Loucy (cell line): ENCODE results near the gene C12orf76.

Experiments used
- H2AFZ ChIP-seq: fragments of 200-600 bp; sonication (generic); 2 replicates; pipeline ENCODE4 v1.6.0; 2016; ENCODE audit warnings: antibody characterized with exemption, mild to moderate bottlenecking, low read length, moderate library complexity
- H3F3A ChIP-seq: fragments of 200-600 bp; 2 replicates; pipeline ENCODE4 v1.6.0; 2016; ENCODE audit warnings: antibody characterized with exemption, low read depth, mild to moderate bottlenecking
- H3K27me3 ChIP-seq: fragments of 200-600 bp; sonication (generic); 2 replicates; pipeline ENCODE4 v1.6.1; 2014; ENCODE audit warnings: low read length, mild to moderate bottlenecking; ENCODE audit not compliant: insufficient read depth, poor library complexity, severe bottlenecking
- H3K36me3 ChIP-seq: fragments of 200-600 bp; sonication (generic); 2 replicates; pipeline ENCODE4 v1.6.1; 2016; ENCODE audit warnings: low read length; ENCODE audit not compliant: insufficient read depth
- H3K4me1 ChIP-seq: fragments of 200-600 bp; sonication (generic); 2 replicates; pipeline ENCODE4 v1.5.1; 2014; ENCODE audit warnings: low read length, mild to moderate bottlenecking; ENCODE audit not compliant: insufficient read depth, poor library complexity, severe bottlenecking
- H3K4me2 ChIP-seq: fragments of 200-600 bp; sonication (generic); 2 replicates; pipeline ENCODE4 v1.6.0; 2014; ENCODE audit warnings: antibody characterized with exemption, low read length, low read depth, mild to moderate bottlenecking; ENCODE audit not compliant: poor library complexity, severe bottlenecking
- H3K4me3 ChIP-seq: fragments of 200-600 bp; sonication (generic); 2 replicates; pipeline ENCODE4 v1.5.1; 2014; ENCODE audit warnings: low read length, mild to moderate bottlenecking, mixed read lengths; ENCODE audit not compliant: poor library complexity, severe bottlenecking
- H3K79me2 ChIP-seq: fragments of 200-600 bp; sonication (generic); 2 replicates; pipeline ENCODE4 v1.6.1; 2014; ENCODE audit warnings: low read length; ENCODE audit not compliant: insufficient read depth
- H3K9ac ChIP-seq: fragments of 200-600 bp; sonication (generic); 2 replicates; pipeline ENCODE4 v1.6.0; 2014; ENCODE audit warnings: mild to moderate bottlenecking, low read depth, low read length, moderate library complexity; ENCODE audit not compliant: poor library complexity, severe bottlenecking
- H3K9me2 ChIP-seq: fragments of 200-600 bp; sonication (generic); replicated peaks from 2 replicates; pipeline ENCODE4 v1.6.1; 2016; ENCODE audit warnings: low read depth, low read length, mixed read lengths
- H3K9me3 ChIP-seq: fragments of 200-600 bp; sonication (generic); 2 replicates; pipeline ENCODE4 v1.6.1; 2014; ENCODE audit warnings: mild to moderate bottlenecking, antibody characterized with exemption, low read length, low read depth; ENCODE audit not compliant: insufficient read depth
- H4K20me1 ChIP-seq: fragments of 200-600 bp; sonication (generic); 2 replicates; pipeline ENCODE4 v1.6.0; 2014; ENCODE audit warnings: antibody characterized with exemption, low read length, mild to moderate bottlenecking; ENCODE audit not compliant: insufficient read depth, poor library complexity, severe bottlenecking
- EZH2phosphoT487 ChIP-seq: fragments of 200-600 bp; IDR thresholded peaks from 2 replicates; pipeline ENCODE4 v1.6.1; 2018; ENCODE audit warnings: antibody characterized with exemption, mild to moderate bottlenecking, moderate library complexity, borderline replicate concordance
- TF ChIP-seq, protein P1 (sequence below): fragments of 200-600 bp; sonication (generic); conservative IDR thresholded peaks from 2 replicates; pipeline ENCODE4 v1.5.1; 2014; ENCODE audit warnings: mild to moderate bottlenecking, antibody characterized with exemption, low read length

The C12orf76 gene

DNA sequence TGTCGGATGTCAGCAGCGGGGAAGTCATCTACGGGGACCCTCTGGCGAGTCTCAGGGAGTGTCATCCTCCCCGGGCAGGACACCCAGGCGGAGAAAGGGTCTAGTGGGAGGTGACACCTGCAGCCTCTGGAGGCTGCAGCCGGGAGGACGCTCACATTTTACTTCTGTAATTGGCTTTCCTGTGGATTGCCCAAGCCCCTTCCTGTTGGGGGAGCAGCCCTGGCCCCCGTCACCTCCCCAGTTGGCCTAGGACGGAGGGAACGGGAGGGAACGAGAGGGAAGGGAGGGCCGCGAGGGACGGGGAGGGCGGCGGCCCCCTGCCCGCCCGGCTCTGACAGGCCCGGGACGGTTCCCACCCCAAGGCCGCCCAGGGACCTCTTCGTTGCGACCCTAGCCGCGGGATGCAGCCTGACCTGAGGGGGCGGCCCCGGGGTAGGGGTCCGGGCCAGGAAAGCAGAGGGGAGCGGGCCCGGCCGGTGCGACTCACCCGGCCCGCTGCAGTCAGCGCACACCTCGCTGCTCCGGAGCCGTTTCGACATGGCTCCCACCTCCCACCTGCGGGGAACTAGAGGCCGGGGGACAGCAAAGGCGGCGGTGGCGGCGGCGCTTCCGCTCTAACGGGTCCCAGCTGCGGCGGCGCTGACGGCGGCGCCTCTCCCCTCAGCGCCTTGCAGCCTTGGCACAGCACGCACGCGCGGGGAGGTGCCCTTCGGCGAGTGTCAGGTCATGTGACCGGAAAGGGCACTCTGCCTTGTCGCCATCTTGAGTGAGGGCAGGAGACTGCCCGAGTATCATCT, 52.4 kb downstream of the C12orf76 start, which contains the start of gene GIT2:
GIT2 (minus strand) TSS at position 683 of the 797 bp plus-strand sequence; CDS start at position 539, 144 bp downstream.
- peak within 1 kb of the TSS; percentile 84 for H3K9ac ChIP-seq
- peaks cover 36% of the 10 kb centered on the region for H4K20me1 ChIP-seq
- H3K4me2 ChIP-seq, result peak within 1 kb of the TSS; percentile 97
- peak within 1 kb of the TSS; percentile 86 for H2AFZ ChIP-seq
- no peaks in the 10 kb centered on the region for H3K9me2 ChIP-seq
- peak within 1 kb of the TSS; percentile 88 for H3K4me3 ChIP-seq
- no peaks in the 10 kb centered on the region for H3K27me3 ChIP-seq
- no peaks in the 10 kb centered on the region for H3K9me3 ChIP-seq
- no peaks in the 10 kb centered on the region; the same call in 1 of the 2 replicates for H3K36me3 ChIP-seq
- no peak for TF ChIP-seq EZH2phosphoT487
- TF ChIP-seq, protein P1, sequence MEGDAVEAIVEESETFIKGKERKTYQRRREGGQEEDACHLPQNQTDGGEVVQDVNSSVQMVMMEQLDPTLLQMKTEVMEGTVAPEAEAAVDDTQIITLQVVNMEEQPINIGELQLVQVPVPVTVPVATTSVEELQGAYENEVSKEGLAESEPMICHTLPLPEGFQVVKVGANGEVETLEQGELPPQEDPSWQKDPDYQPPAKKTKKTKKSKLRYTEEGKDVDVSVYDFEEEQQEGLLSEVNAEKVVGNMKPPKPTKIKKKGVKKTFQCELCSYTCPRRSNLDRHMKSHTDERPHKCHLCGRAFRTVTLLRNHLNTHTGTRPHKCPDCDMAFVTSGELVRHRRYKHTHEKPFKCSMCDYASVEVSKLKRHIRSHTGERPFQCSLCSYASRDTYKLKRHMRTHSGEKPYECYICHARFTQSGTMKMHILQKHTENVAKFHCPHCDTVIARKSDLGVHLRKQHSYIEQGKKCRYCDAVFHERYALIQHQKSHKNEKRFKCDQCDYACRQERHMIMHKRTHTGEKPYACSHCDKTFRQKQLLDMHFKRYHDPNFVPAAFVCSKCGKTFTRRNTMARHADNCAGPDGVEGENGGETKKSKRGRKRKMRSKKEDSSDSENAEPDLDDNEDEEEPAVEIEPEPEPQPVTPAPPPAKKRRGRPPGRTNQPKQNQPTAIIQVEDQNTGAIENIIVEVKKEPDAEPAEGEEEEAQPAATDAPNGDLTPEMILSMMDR, result 0 out of 2 replicates have a peak, but pooled peaks have one; percentile 10
- peaks cover 69% of the 10 kb centered on the region for H3K79me2 ChIP-seq
- H3F3A ChIP-seq, result no peaks in the 10 kb centered on the region
- H3K4me1 ChIP-seq, result peaks cover 49% of the 10 kb centered on the region

DNA sequence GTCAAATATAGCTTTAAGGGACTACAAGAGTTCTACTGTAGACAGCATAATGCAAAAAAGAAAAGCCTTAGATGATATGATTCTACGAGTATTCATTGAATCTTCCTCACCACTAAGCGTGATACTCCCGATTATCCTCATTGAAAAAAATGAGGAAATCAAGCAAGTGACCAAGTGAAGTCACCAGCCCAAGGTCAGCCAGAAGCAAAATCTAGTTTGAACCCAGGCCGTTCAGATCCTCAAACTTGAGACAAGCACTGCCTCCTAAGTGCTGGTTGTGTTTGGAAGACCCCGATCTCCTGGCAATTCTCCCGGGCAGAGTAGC, 53.0 kb downstream of the C12orf76 start:
- TF ChIP-seq, protein P1, result no peak
- TF ChIP-seq EZH2phosphoT487, result no peak
- H3K9me2 ChIP-seq, result no peaks in the 10 kb centered on the region
- no peaks in the 10 kb centered on the region for H3F3A ChIP-seq
- H3K4me3 ChIP-seq, result peak overlapping the region; percentile 88
- H3K4me2 ChIP-seq, result peak overlapping the region; percentile 97
- H4K20me1 ChIP-seq, result peaks cover 40% of the 10 kb centered on the region
- H3K9me3 ChIP-seq, result no peaks in the 10 kb centered on the region
- H3K79me2 ChIP-seq, result peaks cover 69% of the 10 kb centered on the region
- H3K36me3 ChIP-seq, result peaks cover 5% of the 10 kb centered on the region; the same call in 1 of the 2 replicates
- H3K27me3 ChIP-seq, result no peaks in the 10 kb centered on the region
- H3K9ac ChIP-seq, result peak overlapping the region; percentile 84
- no peak overlapping the region for H2AFZ ChIP-seq
- H3K4me1 ChIP-seq, result peaks cover 52% of the 10 kb centered on the region

DNA sequence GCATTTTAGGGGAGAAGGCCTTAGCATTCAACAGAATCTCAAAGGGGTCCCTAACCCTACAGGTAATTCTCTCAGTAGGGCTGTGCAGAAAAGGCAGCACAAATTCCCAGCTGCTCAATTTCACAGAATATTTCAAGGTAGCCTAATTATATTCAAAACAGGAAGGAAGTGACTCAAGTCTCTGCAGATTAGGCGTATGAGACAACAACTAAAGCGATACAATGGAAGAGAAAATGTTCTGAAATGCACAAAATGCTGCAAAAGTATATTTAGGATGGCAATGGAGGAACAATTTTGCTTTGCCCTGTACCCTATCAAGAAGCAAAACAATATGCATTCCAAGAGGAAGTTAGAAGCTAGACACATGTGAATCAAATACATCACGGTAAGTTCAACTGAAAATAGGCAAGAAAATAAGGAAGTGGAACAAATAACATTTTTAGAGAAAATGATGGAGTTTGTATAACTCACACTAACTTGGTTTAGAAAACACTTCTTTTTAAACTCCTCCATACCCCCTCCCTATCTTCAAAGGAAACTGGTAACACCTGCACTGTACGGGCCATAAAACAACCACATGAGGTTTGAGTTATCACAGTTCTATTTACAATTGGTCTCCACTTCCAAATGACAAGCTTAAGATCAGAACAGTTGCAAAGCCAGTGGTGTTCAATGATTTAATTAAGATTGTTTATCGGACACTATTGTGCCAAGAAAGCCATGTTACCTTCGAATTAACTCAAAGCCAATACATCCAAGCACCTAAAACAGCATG, 53.7 kb downstream of the C12orf76 start:
- Histone ChIP-seq H3K9me3 (no peaks in the 10 kb centered on the region), H3F3A (no peaks in the 10 kb centered on the region), H3K4me1 (peaks cover 50% of the 10 kb centered on the region), H2AFZ (no peak overlapping the region), H4K20me1 (peaks cover 38% of the 10 kb centered on the region), H3K79me2 (peaks cover 69% of the 10 kb centered on the region), H3K9ac (peak overlapping the region; percentile 84), H3K4me2 (peak overlapping the region; percentile 97), H3K4me3 (peak overlapping the region; percentile 88), H3K9me2 (no peaks in the 10 kb centered on the region), H3K27me3 (no peaks in the 10 kb centered on the region), H3K36me3 (peaks cover 12% of the 10 kb centered on the region; the same call in 1 of the 2 replicates)
- TF ChIP-seq, protein P1, result no peak
- no peak for TF ChIP-seq EZH2phosphoT487
